ENCODE measurements around the gene U2SURP.

U2SURP gene

DNA sequence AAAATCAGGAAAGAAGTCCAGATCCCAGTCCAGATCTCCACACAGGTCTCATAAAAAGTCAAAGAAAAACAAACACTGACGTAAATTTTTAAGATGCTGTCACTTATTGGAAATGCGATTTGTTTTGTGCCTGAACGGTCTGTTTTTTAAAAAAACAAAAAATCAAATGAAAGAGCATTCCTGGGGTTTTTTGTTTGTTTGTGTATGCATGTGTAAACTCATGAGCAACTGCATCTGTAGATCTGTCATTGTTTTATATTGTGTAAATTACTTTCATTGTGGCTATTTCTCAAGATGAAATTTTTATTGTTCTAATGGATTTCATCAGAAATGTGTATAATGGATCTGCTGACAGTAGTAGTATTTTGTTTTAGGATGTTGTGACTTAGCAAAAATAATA, 55.0 kb downstream of the U2SURP start:
- TF ChIP-seq, protein P1, sequence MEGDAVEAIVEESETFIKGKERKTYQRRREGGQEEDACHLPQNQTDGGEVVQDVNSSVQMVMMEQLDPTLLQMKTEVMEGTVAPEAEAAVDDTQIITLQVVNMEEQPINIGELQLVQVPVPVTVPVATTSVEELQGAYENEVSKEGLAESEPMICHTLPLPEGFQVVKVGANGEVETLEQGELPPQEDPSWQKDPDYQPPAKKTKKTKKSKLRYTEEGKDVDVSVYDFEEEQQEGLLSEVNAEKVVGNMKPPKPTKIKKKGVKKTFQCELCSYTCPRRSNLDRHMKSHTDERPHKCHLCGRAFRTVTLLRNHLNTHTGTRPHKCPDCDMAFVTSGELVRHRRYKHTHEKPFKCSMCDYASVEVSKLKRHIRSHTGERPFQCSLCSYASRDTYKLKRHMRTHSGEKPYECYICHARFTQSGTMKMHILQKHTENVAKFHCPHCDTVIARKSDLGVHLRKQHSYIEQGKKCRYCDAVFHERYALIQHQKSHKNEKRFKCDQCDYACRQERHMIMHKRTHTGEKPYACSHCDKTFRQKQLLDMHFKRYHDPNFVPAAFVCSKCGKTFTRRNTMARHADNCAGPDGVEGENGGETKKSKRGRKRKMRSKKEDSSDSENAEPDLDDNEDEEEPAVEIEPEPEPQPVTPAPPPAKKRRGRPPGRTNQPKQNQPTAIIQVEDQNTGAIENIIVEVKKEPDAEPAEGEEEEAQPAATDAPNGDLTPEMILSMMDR (IDR thresholded peaks at IDR 0.05), result no peak

DNA sequence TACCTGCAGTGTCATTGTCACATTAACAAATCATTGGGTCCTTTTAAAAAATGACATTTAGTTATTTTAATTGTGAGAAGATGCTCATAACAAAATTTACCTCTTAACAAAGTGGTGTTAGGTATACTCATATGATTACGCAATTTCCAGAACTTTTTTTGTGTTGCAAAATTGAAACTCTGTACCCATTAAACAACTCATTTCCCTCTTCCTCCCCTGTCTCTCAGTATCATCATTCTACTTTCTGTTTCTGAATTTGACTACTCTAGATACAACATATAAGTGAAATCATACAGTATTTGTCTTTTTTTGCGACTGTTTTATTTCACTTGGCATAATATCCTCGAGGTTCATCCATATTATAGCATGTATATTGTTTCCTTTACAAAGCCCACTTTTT, 59.5 kb downstream of the U2SURP start:
- TF ChIP-seq, protein P1 (IDR thresholded peaks at IDR 0.05), result no peak

DNA sequence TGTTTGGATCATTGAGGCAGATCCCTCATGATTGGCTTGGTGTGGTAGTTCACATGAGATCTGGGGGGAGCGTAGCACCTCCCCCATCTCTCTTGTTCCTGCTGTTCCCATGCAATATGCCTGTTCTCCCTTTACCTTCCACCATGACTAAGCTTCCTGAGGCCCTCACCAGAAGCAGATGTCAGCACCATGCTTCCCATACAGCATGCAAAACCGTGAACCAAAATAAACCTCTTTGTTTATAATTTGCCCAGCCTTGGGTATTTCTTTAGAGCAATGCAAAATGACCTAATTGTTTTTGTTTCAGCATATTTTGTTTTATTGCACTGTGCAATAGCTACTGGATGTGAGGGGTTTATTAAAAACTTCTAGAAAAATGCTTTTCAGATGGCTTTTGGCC, 61.6 kb downstream of the U2SURP start:
- TF ChIP-seq, protein P1 (IDR thresholded peaks at IDR 0.05), result no peak

DNA sequence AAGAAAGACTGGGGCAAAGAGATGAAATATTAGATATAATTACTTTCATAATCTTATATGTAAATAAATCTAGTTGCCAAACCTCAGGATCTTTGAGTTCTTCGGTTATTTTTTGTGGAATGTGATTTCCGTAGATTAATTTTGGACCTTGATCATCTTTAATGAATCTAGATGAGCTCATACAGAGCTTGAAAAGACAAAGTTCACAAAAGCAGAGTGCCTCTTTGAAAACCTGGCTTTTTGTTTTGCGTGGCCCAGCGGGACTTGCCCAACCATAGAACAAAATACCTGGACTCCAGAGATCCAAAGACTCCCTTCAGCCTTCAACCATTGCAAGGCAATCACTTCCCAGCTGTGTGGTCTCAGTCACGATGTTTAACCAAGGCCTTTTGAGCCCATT, 63.4 kb downstream of the U2SURP start:
- TF ChIP-seq, protein P1 (IDR thresholded peaks at IDR 0.05), result no peak

DNA sequence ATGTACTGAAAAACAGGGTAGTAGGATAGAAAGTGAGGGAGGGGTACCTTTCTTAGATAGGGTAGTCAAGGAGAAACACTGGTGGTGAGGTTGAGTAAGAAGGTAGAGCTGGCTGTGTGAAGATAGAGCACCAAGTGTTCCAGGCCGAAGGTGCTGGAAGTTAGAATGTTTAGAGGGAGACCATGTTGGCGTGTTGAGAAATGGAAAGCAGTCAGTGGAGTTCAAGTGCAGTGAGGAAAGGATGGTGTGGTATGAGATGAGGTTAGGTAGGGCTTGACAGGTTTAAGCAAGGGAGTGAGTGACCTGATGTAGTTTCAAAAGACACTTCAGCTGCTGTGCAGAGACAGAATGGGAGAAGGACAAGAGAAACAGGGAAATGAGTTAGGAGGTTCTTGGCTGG, 64.0 kb downstream of the U2SURP start:
- TF ChIP-seq, protein P1 (IDR thresholded peaks at IDR 0.05), result no peak

DNA sequence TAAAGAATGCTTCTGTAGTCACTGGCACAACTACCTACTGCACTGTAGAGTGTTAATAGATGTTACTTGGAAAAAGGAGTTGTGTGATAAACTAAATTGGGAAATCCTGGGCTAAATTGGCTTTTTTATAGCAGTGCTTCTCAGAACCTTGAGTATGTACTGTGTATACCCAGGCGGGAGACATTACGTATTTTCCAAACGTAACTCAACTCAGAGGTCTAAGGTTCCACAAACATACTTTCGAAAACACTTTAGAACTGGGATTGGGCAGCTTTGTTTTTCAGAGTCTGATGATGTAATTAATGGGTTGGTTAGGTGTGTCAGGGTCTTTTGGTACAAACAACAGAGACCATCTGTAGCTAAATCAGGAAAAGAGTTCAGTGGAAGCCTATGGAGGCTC, 64.7 kb downstream of the U2SURP start:
- TF ChIP-seq, protein P1 (IDR thresholded peaks at IDR 0.05), result no peak

DNA sequence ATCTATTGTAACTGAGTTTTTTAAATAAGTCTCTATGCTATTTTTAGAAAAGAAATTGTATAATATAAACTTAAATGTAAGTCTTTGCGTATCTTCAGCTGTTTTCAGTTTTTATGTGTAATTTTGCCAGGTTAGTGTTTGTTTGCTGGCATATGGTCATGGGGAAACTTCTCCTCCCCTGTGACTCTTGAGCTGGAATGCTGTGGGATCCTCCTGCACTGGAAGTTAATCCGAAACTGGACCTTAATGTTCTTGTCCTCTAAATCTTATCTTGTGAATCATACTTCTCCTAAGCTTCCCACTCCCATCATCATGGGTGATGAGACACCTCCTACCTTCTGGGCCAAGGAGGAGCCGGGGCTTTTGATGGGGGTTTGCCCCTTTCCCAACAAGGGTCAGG, 65.8 kb downstream of the U2SURP start:
- TF ChIP-seq, protein P1 (IDR thresholded peaks at IDR 0.05), result no peak

DNA sequence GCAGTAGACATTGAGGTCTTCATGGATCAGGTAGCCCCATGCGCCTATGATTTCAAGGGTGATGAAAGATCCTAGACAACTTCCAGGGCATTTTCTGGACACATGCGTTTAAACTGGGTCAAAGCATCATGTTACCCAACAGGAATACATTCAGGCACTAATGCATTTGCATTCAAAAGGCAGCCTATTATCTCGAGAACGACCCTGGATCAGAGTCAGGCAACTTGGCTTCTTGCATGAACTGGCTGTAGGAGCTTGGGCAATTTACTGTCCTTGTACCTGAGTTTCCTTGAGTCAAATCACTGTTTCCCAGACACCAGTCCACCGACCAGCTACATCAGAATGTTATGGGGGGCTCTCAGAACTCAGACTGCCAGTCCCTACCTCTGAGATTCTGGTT, 66.7 kb downstream of the U2SURP start:
- TF ChIP-seq, protein P1 (IDR thresholded peaks at IDR 0.05), result no peak

Measured in LNCAP (cell line).